ENCODE data around the gene BTBD17. TPM values are rescaled to one million over a fixed set of nuclear protein-coding genes. Genes with fewer than 3 reads are reported as not detected.

Gene BTBD17
- polyA plus RNA-seq, 3 donors = not detected

- H3K4me1 Mint-ChIP-seq = no peaks in the 10 kb centered on the region
- Histone ChIP-seq H3K27me3 (ENCODE audit: control insufficient read depth in 2 of 2, insufficient read depth in 2 of 2, low read length in 2 of 2) (no peaks in the 10 kb centered on the region), H3K36me3 (replicated peaks in 1 of 2; ENCODE audit: control insufficient read depth in 1 of 2, insufficient read depth in 2 of 2, low read length in 2 of 2) (no peaks in the 10 kb centered on the region), H3K9ac (ENCODE audit: insufficient read depth, low read length, poor library complexity, severe bottlenecking) (no peak overlapping the region), H3K4me2 (replicated peaks; ENCODE audit: extremely low read depth, low read length, poor library complexity, severe bottlenecking) (no peak overlapping the region), H3K4me3 (replicated peaks in 1 of 3; ENCODE audit: low read depth in 2 of 3, low read length in 3 of 3) (no peak overlapping the region), H2AFZ (ENCODE audit: insufficient read depth, low read depth, low read length, poor library complexity, severe bottlenecking) (no peak overlapping the region), H3K79me2 (ENCODE audit: insufficient read depth, low read length) (no peaks in the 10 kb centered on the region), H3K9me3 (replicated peaks in 1 of 2; ENCODE audit: control insufficient read depth in 1 of 2, insufficient read depth in 1 of 2, low read length in 2 of 2) (no peaks in the 10 kb centered on the region), H4K20me1 (ENCODE audit: insufficient read depth, low read length) (no peaks in the 10 kb centered on the region), H3K27ac (ENCODE audit: low read depth in 1 of 2, low read length in 2 of 2) (no peak overlapping the region), H3K4me1 (ENCODE audit: control insufficient read depth in 1 of 2, insufficient read depth in 2 of 2, low read length in 2 of 2) (no peaks in the 10 kb centered on the region)
- intact Hi-C loops (cut with micrococcal nuclease) = no loop called here
- peaks cover 10 to 20% (median 11%) of the 10 kb centered on the region in 3 donors for H3K27me3 Mint-ChIP-seq (ENCODE audit: low read depth in 3 of 3)
- peak overlapping the region in 1 of 2 donors; percentile 26 for H3K4me3 Mint-ChIP-seq
- 68% methylated on average over 11 of the region's 12 CpGs for WGBS (ENCODE audit: insufficient coverage)
- H3K36me3 Mint-ChIP-seq = no peaks in the 10 kb centered on the region
- TF ChIP-seq CTCF (IDR thresholded peaks at IDR 0.05) = no peak
- H3K27ac Mint-ChIP-seq = no peak overlapping the region
- no peak for DNase-seq
- peaks cover 0 to 9% (median 4%) of the 10 kb centered on the region in 7 donors for H3K9me3 Mint-ChIP-seq
Measured at GRCh38 chr17:74403512-74404137, 42.0 kb upstream of the BTBD17 start.

- H3K4me3 ChIP-seq (replicated peaks in 1 of 3; ENCODE audit: low read depth in 2 of 3, low read length in 3 of 3) = no peak overlapping the region
- no peaks in the 10 kb centered on the region for H3K9me3 ChIP-seq (replicated peaks in 1 of 2; ENCODE audit: control insufficient read depth in 1 of 2, insufficient read depth in 1 of 2, low read length in 2 of 2)
- Mint-ChIP-seq H3K27me3 (ENCODE audit: low read depth in 3 of 3) (peaks cover 10 to 17% (median 11%) of the 10 kb centered on the region in 3 donors), H3K4me3 (no peak overlapping the region), H3K4me1 (no peaks in the 10 kb centered on the region), H3K9me3 (peaks cover 0 to 9% (median 4%) of the 10 kb centered on the region in 7 donors), H3K36me3 (no peaks in the 10 kb centered on the region), H3K27ac (no peak overlapping the region)
- no peak for DNase-seq
- H3K27ac ChIP-seq (ENCODE audit: low read depth in 1 of 2, low read length in 2 of 2) = no peak overlapping the region
- intact Hi-C loops (cut with micrococcal nuclease) = no loop called here
- H2AFZ ChIP-seq (ENCODE audit: insufficient read depth, low read depth, low read length, poor library complexity, severe bottlenecking) = no peak overlapping the region
- H3K79me2 ChIP-seq (ENCODE audit: insufficient read depth, low read length) = no peaks in the 10 kb centered on the region
- no peaks in the 10 kb centered on the region for H3K27me3 ChIP-seq (ENCODE audit: control insufficient read depth in 2 of 2, insufficient read depth in 2 of 2, low read length in 2 of 2)
- no peak overlapping the region for H3K9ac ChIP-seq (ENCODE audit: insufficient read depth, low read length, poor library complexity, severe bottlenecking)
- no peak for TF ChIP-seq CTCF (IDR thresholded peaks at IDR 0.05)
- H3K4me1 ChIP-seq (ENCODE audit: control insufficient read depth in 1 of 2, insufficient read depth in 2 of 2, low read length in 2 of 2) = no peaks in the 10 kb centered on the region
- H3K4me2 ChIP-seq (replicated peaks; ENCODE audit: extremely low read depth, low read length, poor library complexity, severe bottlenecking) = no peak overlapping the region
- H4K20me1 ChIP-seq (ENCODE audit: insufficient read depth, low read length) = no peaks in the 10 kb centered on the region
- H3K36me3 ChIP-seq (replicated peaks in 1 of 2; ENCODE audit: control insufficient read depth in 1 of 2, insufficient read depth in 2 of 2, low read length in 2 of 2) = no peaks in the 10 kb centered on the region
- 97% methylated on average over 3 of the region's 7 CpGs for WGBS (ENCODE audit: insufficient coverage)
Measured at GRCh38 chr17:74402048-74402447, 40.4 kb upstream of the BTBD17 start.

All from CD14-positive monocyte (primary cell).